DMS 273 (cell line): ENCODE data around the gene HABP2.

ENCODE experiments used
- DNase-seq: peaks from one replicate; lab custom pipeline; 2025; ENCODE audit not compliant: unreplicated experiment; lab: John Stamatoyannopoulos, UW

HABP2 gene

GRCh38 chr10:113555751-113556150 is 2.9 kb downstream of the HABP2 start:
- no peak for DNase-seq

DNA sequence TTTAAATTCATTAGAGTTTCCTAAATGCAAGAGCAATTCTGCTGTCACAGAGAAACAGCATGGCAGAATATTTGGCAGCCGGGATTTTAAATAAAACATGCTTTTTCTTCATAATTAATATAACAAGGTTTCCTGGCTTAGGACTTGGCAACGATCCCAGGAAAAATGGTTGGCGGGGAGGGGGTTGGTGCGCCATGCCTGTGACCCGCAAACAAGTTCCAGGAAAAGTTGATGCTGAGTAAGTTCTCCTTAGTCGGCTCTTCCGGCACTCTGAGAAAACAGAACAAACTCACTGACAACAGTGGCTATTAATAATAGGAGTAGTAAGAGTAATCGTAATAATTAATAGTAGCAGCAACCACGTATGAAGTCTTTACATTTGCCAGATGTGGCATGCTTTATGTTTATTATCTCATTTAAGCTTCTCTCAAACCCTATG is 4.6 kb downstream of the HABP2 start:
- no peak for DNase-seq

DNA sequence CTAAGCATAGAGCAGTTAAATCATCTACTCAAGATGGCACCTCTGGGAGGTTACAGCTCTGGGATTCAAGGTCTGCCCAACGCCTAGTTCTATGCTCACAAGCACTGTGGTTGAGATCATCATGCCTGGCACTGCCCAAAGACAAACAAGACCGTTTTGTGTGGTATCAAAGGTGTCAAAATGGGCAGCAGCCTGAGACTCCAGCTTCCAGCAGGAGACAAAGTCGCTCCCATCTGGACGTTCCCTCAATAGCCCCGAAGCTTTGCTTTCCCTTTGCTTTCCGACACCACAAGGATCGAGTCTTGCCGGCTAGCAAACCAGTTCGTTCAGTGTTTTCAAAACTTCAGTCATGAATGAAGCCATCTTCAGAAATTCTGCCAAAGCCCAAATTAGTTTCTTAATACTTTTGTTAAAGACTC is 5.1 kb downstream of the HABP2 start:
- DNase-seq = no peak

DNA sequence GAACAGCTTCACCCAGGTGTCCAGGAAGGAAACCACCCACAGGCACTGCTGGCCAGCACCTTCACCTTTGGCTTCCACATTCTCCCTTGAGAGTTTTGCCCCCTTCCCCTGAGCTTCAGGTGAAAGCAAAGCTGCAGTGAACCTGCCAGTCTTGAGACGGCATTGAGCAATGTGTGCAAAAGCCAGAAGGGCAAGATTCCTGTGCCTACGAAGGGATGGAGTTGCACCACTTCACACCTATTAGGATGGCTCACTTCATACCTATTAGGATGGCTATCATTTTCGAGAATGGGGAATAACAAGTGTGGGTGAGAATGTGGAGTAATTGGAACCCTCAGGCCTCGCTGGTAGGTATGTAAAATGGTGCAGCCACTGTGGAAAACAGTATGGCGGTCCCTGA is 7.2 kb downstream of the HABP2 start:
- DNase-seq = no peak

GRCh38 chr10:113561214-113561613 is 8.4 kb downstream of the HABP2 start:
- no peak for DNase-seq

- DNase-seq = no peak
These were observed 9.2 kb downstream of the HABP2 start for GRCh38 chr10:113562069-113562468.

DNA sequence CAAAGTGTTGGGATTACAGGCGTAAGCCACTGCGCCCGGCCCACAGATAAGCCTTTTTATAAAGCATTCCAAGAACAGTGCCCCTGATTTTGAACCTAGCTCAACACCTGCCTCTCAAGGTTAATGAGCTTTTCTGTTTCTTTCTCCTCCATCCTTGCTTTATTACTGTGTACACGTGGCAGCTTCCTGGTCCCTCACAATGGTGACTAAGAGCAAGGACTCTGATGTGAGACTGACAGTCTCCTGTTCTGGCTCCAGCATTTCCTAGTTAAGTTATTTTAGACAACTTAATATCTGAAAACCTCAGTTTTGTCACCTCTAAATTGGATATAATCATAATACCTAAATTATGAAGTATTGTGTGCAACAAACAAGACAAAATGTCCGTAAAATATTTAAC is 9.9 kb downstream of the HABP2 start:
- DNase-seq = no peak

DNA sequence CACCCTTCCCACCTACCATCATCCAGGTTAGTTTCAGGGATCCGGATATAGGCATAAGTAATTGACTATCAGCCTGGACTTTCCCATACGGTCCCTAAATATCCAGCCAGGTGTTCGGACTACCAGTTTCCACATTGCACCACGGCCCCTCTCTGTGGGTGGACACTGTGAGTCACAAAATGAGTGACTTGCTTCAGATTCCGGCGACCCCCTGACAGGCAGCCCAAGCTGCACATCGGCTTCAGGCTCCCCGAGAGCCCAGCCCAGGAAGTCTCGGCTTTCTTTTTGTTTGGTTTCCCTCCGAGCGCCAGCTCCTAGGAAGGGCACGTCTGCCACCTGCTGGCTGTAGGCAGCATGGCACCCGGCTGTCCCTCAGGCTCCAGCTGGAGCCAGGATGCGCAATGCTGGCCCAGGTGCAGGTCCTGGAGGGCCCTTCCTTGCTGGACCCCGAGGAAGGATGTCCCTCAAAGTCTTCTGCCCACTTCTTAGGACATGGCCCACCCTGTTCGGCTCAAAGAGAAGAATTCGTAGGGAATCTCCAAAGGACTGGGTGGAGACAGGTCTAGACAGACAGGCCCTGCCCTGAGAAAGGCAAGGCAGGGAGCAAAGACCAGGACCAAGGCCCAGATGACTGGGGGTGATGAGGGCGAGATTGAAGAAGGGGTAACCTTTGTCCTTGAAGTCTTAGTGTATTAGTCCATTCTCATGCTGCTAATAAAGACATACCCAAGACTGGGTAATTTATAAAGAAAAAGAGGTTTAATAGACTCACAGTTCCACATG is 10.6 kb downstream of the HABP2 start:
- DNase-seq = peak; percentile 82

DNA sequence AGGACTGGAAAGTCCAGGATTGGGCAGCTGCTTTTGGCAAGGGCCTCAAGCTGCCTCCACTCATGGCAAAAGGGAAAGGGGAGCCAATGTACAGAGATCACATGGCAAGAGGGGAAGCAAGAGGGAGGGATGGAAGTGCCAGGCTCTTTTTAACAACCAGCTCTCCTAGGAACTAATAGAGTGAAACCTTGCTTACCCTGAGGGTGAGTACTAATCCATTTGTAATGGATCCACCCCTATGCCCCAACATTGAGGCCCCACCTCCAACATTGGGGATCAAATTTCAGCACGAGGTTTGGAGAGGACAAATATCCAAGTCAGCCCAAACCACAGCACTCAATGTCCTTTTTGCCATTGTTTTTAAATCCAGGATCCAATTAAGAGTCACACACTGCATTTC is 12.5 kb downstream of the HABP2 start:
- no peak for DNase-seq

GRCh38 chr10:113566888-113567287 is 14.0 kb downstream of the HABP2 start:
- no peak for DNase-seq

DNA sequence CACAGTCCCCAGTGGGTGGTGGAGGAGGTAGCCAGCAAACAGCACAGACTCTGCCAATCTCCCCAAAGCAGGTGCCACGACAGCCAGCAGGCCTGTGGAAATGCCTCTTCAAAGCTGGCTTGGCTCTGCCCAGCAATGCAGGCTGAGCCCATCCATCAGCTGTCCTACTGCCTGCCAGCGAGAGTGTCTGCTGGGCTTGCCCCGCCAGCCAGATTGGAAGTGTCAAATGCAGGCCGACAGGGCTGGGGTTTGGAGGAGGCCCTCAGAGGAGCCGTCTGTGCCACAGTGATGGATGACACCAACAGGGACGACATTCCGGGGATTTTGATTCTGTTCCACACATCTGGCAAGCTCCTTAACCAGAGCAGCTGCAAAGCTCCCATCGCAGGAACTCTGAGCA is 16.7 kb downstream of the HABP2 start:
- no peak for DNase-seq

DNA sequence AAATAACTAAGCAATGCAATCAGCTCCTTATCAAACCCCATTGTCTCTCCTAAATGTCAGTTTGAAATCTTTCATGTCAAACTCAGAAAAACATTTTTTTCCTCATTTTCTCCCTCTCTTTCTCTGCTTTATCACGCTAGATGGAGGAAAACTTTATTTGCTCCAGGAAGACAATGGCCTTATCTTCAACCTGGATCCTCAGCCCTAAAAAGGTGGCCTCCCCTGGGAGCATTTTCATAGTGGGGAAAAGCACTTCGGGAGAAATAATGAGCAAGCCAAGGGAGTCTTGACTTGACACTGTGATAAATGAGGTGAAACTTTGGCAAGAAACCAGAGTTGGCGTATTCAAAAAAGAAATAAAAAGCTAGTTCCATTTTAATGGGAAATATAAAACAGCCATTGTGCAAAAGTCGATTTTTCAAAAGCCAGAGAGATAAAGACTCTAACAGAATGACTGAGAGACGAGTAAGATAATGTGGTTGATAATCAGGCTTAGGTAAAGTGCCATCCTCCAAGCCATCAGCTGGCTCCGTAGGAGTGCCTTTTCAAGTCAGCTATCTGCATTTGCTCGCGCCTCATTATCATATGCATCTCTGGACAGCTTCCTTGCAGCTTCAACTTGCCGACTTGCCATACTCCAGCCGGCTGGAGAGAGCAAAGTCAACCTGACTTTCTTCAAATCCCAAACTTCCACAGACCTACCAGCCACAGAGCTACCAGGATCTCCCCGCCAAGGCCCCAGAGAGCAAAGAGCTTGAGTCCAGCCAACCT is 19.9 kb downstream of the HABP2 start:
- DNase-seq = no peak

DNA sequence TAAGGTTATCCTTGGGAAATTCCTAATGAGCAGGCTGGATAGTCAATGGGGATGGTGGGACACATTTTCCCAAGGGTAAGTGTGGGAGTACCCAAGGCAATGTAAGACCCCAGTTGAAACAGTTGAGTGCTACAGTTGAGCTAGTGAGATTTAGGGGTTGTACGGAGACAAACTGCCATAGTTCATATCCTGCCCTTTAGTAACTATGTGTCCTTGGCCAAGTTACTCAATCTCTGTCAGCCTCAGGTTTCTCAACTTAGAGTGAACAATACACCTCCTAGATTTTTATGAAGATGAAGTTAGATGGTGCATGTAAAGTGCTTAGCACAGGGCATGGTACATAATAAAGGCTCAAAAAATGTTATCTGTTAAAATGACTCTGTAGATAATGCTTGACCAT is 20.5 kb downstream of the HABP2 start:
- no peak for DNase-seq

DNA sequence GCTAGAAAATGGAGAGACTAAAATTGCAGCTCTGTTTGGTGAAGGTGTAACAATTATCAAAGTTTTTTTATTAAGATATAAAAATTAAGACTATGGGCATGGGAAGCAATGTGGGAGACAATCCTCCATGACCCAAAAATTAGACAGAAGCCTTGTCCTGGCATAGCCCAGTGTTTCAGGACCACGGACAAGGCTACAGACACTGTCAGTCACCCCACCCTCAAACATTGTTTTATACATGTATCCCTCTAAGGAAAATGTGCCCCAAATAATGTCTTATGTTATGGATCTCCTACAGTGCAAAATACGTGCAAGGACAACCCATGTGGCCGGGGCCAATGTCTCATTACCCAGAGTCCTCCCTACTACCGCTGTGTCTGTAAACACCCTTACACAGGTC is 24.0 kb downstream of the HABP2 start:
- DNase-seq = peak; percentile 29

DNA sequence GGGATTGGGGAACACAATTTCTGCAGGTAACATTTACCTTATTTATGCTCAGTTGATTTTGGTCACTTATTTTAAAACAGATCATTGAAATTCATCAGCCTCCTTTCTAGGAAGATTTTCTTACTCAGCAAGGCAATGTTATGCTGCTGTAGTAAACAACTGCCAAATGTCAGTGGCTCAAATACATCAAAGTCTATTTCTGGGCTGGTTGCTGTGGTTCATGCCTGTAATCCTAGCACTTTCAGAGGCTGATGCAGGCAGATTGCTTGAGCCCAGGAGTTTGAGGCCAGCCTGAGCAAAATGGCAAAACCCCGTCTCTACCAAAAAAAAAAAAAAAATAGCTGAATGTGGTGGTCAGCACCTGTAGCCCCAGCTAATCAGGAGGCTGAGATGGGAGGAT is 25.9 kb downstream of the HABP2 start:
- DNase-seq = no peak

DNA sequence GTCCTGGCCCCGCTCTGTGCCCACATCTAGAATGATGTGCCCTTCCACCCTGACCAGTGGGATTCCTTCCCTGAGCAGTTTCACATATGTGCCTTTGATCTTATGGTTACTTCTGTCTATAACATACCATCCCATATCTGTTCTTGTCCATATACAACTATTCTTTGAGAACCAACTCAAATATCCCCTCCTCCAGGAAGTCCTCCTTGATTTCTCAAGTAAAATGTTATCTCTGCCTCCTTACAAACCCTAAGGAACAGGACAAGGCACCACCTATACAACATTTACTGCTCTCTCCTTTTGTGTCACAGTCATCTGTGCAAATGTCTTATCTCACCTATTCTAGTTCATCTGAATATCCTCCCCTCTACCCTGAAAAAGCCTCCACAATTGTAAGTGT is 28.2 kb downstream of the HABP2 start:
- DNase-seq = no peak

DNA sequence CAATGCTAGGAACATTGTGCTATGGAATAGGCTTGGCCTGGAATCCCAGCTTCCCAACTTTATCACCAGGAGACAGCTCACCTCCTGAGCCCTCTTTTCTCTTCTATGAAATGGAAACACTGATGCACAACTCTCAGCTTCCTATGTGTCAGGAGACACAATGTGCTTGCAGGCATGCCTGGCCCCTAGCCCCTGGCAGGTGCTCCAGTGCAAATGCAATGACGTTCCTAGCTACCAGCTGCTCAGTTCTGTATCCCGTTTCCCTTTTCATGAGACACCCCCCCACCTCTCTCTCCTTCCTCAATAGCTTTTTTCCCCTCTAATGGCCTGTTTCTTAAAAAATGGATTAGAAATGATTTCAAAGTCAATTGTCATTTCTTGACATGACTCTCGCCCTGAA is 30.7 kb downstream of the HABP2 start:
- no peak for DNase-seq

GRCh38 chr10:113585949-113586348 is 33.1 kb downstream of the HABP2 start:
- DNase-seq = no peak

DNA sequence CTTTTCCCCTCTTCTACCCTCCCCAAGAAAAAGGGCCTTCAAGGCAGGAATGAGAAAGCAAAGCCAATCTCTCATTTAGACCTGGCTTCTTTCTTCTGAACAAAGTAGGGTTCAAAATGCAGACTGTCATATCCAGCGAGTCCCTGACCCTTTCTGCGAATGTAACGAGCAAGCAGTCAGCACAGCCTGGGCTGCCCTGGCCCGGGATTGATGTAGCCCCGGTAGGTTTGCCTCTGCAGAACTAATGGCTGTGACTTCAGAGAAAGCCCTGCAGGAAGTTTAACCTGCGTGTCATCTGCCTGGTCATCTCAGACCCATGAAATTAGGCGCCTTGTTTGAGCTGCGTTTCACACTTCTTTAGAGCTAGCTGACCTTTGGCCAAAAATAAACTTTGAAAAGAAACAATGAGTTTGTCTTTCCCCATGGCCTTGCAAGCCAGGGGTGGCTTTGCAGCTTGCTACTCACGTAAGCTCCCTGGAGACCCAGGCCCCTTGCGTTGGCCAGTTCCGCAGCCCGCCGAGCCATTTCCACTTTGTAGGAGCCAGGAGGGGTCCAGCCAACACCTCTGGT is 36.4 kb downstream of the HABP2 start:
- DNase-seq = no peak

DNA sequence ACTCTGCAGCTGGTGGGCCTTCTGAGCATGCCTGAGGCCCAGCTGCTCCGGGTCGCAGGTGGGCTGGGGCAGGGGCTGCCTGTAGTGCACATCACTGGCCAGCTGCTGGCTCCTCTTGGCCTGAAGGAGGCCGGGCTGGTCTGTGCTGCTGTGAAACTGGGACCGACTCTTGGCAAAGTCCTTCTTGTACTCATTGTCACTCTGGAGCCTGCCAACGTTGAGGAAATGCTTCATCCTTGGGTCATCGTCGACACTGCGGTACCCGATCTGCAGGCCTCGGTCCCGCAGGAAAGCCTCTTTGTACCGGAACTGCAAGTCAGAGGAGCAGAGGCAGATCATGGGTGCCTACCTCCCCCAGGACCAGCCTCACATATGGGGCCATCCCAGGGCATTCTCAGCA is 37.7 kb downstream of the HABP2 start:
- DNase-seq = no peak

GRCh38 chr10:113592380-113592779 is 39.5 kb downstream of the HABP2 start:
- DNase-seq = no peak

DNA sequence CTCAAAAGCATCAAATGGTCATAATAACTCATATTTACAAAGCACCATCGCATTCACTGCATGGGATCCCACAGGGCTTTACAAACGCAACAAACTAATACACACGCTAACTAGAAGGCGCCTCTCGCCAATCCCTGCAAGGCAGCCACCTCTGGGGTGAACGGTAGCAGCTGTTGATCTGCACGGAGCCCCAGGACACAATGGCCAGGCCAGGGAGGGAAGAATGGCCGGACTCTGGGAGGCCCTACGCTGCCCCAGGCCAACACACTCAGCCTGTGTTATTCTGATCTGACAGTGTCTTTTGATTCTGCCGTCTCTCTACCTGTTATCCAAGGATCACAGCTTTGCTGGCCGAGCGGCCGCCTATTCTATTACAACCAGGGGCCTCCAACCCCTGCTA is 41.8 kb downstream of the HABP2 start:
- DNase-seq = no peak
